CMK (cell line): ENCODE data around the gene AMZ1.
"Not testable (repeated sequence)": the region's sequence is repeated elsewhere in the genome, so short reads cannot be mapped to it uniquely, and the experiment has no call there.

Source experiments
- DNase-seq: peaks from one replicate; pipeline ENCODE4 v3.0.0-alpha.2; 2010; ENCODE audit warnings: low read depth

The AMZ1 gene

GRCh38 chr7:2727206-2727605 lies 39.2 kb downstream of the AMZ1 start:
- not testable (repeated sequence) for DNase-seq

GRCh38 chr7:2728316-2729030 lies 40.5 kb downstream of the AMZ1 start:
- DNase-seq: no peak

- DNase-seq: no peak
Observed at GRCh38 chr7:2729031-2729892, 41.3 kb downstream of the AMZ1 start.

- no peak for DNase-seq
Observed at GRCh38 chr7:2729893-2730716, 42.1 kb downstream of the AMZ1 start.

GRCh38 chr7:2730846-2731770 lies 43.1 kb downstream of the AMZ1 start:
- no peak for DNase-seq

- no peak for DNase-seq
Observed at GRCh38 chr7:2732388-2732787, 44.4 kb downstream of the AMZ1 start.

- no peak for DNase-seq
Observed at GRCh38 chr7:2732959-2733584, 45.1 kb downstream of the AMZ1 start.

- DNase-seq: no peak
Observed at GRCh38 chr7:2734084-2734686, 46.2 kb downstream of the AMZ1 start.

- DNase-seq: peak; percentile 95
Observed at GRCh38 chr7:2734751-2735571, 47.0 kb downstream of the AMZ1 start.

- DNase-seq: no peak
Observed at GRCh38 chr7:2735744-2736143, 47.7 kb downstream of the AMZ1 start.

GRCh38 chr7:2736411-2736914 lies 48.5 kb downstream of the AMZ1 start:
- no peak for DNase-seq

- not testable (repeated sequence) for DNase-seq
Observed at GRCh38 chr7:2737005-2737743, 49.2 kb downstream of the AMZ1 start.

- DNase-seq: no peak
Observed at GRCh38 chr7:2737771-2738540, 50.0 kb downstream of the AMZ1 start.

GRCh38 chr7:2738766-2739549 lies 51.0 kb downstream of the AMZ1 start:
- DNase-seq: no peak

- DNase-seq: not testable (repeated sequence)
Observed at GRCh38 chr7:2743523-2744185, 55.7 kb downstream of the AMZ1 start.

- DNase-seq: not testable (repeated sequence)
Observed at GRCh38 chr7:2748684-2749083, 60.7 kb downstream of the AMZ1 start.
